ENCODE results near the gene ZNF609.
"Not testable (repeated sequence)": the region's sequence is repeated elsewhere in the genome, so short reads cannot be mapped to it uniquely, and the experiment has no call there.

Gene ZNF609

DNA sequence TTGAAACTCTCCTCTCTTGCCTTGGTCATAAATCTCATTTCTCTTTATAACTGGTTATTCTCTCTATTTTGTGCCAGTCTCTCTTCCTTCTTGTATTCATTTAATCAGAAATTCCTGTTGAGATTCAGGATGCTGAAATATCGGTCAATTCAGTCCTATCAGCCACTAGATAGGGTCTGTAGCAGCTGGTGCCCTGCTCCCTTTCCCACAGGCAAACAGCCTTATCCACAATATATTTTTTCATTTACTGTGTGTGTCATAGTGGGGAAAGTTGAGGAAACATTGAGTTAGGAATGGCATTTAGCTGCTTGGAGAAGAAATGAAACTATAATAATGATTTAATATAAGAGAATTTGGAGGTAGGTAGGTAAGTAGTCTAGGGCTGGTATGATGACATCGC, 168.7 kb downstream of the ZNF609 start:
- no peak for DNase-seq

GRCh38 chr15:64630396-64631107, 170.2 kb downstream of the ZNF609 start:
- DNase-seq, result no peak

DNA sequence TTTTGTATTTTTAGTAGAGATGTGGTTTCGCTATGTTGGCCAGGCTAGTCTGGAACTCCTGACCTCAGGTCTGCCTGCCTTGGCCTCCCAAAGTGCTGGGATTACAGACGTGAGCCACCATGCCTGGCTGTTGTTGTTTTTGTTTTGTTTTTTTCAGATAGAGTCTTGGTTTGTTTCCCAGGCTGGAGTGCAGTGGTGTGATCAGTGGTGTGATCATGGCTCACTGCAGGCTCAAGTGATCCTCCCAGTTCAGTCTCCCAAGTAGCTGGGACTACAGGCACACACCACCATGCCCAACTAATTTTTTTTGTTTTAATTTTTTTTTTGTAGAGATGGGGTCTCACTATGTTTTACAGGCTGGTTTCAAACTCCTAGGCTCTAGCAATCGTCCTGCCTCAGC, 172.3 kb downstream of the ZNF609 start:
- DNase-seq, result not testable (repeated sequence)

DNA sequence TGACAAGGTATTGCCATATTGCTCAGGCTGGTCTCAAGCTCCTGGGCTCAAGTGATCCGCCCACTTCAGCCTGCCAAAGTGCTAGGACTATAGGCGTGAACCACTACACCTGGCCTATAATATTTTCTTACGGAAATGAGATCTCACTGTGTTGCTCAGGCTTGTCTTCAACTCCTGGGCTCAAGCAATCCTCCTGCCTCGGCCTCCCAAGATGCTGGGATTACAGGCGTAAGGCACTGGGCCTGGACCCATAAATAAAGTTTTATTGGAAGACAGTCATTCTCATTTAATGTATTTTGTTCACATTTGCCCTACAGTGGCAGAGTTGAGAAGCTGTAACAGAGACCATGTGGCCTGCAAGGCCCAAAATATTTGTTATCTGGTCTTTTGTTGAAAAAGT, 173.0 kb downstream of the ZNF609 start:
- no peak for DNase-seq

DNA sequence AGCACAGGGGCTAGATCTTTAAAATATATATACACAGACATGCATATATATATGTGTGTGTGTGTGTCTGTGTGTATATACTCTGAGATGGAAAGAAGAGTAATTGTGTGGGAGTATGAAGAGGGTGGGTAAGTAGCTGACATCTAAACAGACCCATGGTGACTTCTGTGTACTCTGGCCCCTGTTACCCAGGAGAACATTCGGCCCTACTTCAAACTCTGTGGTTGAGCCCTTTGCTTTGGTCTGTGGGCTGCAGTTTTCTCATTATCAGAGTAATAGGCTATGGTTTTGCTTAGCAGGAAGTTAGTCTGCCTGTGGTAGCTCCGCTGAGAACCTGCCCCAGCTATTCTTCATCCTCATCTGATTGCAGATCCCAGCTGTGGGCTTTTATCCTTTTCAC, 173.6 kb downstream of the ZNF609 start:
- no peak for DNase-seq

DNA sequence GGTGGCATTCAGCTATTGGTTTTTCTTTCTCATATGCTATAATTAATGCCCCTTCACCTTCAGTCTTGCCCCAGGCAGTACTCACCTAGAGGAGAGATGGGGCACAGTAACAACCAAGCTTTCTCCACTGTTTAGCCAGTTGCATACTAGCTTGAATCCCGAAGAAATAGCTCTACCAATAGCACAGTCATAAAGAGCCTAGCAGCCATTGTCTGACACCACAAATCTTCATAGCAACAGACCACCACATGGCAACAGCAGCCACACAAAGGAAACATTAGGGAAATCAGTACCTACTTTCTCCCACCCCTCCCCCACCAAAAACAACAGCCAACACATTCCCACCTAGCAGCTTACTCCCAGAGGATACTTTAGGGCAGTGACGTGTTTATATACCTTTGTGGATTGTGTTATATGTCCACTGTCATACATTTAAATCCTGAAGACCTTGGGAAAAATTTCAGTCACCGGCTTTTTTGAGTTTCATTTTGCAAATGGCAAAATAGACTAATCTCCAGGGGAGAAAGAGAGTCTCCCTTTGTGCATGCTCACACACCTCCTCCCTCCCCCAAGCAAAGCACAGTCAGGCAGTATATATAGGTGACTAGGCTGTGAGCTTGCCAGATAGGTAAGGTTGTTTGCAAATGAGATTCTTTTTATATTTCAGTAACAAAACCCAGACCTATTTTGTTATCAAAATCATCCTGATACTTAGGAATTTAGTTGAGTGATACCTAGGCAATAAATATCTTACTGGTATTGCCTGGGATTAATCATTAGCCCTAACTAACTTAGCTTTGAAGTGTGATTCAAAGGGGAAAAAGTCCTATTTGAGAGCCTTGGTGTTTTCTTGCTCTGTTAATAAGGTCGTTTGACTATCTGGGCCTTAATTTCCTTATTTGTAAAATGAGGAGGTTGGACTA, 174.5 kb downstream of the ZNF609 start:
- peak in 1 of 2 experiments; percentile 23 for DNase-seq

- DNase-seq, result no peak
These were observed 175.4 kb downstream of the ZNF609 start for GRCh38 chr15:64635499-64636495.

DNA sequence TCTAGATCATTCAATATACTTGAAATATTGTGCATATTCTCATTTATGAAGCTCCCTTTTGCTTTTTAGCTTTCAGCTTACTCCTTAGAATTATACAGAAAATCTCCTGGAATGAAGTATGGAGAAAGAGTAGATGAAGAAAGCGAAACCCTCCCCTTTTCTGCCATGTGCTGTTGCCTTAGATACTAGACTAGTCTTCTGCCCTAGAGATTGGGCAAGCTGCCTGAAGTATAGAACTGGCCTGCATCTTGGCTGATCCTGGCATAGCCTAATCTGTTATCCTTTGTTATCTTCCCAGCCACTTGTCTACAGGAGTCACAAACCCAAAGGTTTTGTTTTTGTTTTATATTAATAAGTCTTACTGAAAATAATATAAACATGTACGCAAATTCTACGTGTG, 176.2 kb downstream of the ZNF609 start:
- no peak for DNase-seq

- no peak for DNase-seq
These were observed 177.0 kb downstream of the ZNF609 start for GRCh38 chr15:64637412-64637811.

GRCh38 chr15:64639744-64640143, 179.4 kb downstream of the ZNF609 start:
- not testable (repeated sequence) for DNase-seq

GRCh38 chr15:64640146-64640871, 179.9 kb downstream of the ZNF609 start:
- DNase-seq, result no peak

DNA sequence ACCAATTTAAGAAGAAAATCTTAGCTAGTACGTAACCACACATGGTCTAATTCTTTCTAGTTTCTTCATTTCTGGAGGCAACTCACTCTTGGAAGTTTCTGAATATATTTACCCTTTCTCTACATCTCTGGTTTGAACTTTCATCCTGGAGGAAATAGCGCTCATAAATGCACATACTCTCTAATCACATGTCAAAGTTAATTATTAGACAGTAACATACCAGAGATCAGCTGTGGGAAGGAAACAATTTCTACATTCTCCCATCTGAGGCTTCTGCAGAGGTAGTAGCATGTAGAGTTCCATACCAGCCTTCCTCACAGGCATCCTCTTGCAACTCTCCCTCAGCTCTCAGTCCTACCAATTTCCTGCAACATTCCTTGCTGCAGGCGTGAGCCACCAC, 182.5 kb downstream of the ZNF609 start:
- no peak for DNase-seq

GRCh38 chr15:64643685-64644084, 183.3 kb downstream of the ZNF609 start:
- no peak for DNase-seq

GRCh38 chr15:64644811-64645210, 184.4 kb downstream of the ZNF609 start:
- DNase-seq, result not testable (repeated sequence)

GRCh38 chr15:64645995-64646394, 185.6 kb downstream of the ZNF609 start:
- no peak for DNase-seq

DNA sequence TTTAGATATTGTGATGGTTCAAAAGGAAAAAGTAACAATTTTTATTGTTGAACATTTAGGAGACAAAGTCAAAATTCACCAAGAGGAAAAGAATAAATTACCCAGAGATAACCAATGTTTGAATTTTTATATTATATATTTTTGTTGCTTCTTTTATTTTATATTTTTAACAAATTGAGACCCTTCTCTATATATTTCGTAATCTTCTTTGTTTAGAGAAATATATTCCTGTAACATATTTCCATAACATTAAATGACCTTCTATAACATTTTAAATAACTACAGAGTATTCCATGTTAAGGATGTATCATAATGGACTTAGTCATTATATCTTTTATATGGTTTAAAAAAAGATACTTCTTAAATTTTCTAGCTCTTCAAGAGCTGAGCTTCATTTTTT, 187.0 kb downstream of the ZNF609 start:
- DNase-seq, result no peak

DNA sequence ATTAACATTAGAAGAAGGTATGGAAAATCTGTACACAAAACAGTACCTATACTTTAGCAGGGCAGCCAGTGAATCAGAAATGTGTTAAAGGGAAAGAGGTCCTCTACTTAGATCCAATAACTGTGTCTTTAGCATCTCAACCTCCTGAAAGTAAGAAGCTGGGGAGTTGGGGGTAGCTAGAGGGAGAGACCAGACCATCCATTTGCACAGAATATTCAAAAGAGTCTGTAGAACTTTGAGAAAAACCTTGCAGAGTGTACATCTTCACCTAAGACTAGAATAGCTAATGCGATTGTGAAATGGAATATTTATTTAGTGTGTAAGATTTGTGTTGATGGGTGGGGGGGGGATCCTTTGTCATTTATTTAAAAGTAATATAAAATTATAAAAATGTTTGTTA, 190.2 kb downstream of the ZNF609 start:
- DNase-seq, result no peak

- no peak for DNase-seq
These were observed 191.3 kb downstream of the ZNF609 start for GRCh38 chr15:64651601-64652191.

- DNase-seq, result peak in 1 of 2 experiments; percentile 30
These were observed 193.4 kb downstream of the ZNF609 start for GRCh38 chr15:64653757-64654156.

DNA sequence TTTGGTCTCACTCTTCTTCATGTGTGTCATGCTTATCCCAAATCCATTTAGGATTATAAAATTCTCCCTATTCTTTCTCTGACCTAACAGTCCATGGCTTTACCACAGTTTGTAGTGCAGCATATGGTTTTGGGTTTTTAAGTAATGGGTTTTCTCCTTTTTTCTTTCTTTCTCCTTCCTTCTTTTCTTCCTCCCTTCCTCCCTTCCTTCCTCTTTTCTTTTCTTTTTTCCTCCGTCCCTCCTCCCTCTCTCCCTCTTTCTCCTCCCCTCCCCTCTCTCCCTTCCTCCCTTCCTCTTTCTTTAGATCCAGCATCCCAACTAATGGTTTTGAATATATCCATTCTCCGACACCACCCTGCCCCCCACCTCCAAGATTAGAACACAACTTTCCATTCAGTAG, 196.1 kb downstream of the ZNF609 start:
- no peak for DNase-seq

DNA sequence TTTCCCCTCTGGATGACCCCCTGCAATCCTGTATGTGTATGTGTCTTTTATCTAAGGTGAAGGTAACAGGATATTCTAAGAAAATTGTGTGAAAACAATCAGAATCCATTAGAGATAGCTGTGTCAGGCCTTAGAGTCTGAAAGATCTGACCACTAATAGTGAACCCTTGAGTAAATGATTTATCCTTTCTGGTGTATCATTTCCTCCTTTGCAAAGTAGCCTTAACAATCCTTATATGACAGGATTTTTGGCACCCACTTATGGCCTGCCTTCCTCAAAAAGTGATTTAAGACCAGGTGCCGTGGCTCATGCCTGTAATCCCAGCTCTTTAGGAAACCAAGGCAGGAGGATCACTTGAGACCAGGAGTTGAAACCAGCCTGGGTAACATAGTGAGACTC, 204.8 kb downstream of the ZNF609 start:
- DNase-seq, result no peak

- no peak for DNase-seq
These were observed 207.4 kb downstream of the ZNF609 start for GRCh38 chr15:64667736-64668161.
